ENCODE data around the gene PPM1A.

Gene PPM1A

GRCh38 chr14:60248697-60249318 is at the start of gene PPM1A:
TSS of gene PPM1A (plus strand) at chr14:60249221. CDS start at chr14:60282704, 33,483 bp downstream.
- DNase-seq: peak; percentile 97 to 98

- DNase-seq: no peak
These were observed 49.7 kb upstream of the PPM1A start for GRCh38 chr14:60199321-60199720.

- no peak for DNase-seq
These were observed 44.7 kb upstream of the PPM1A start for GRCh38 chr14:60204104-60204842.

GRCh38 chr14:60204843-60205774 is 43.9 kb upstream of the PPM1A start:
- no peak for DNase-seq

- no peak for DNase-seq
These were observed 42.8 kb upstream of the PPM1A start for GRCh38 chr14:60206249-60206670.

GRCh38 chr14:60206837-60207533 is 42.0 kb upstream of the PPM1A start:
- no peak for DNase-seq

- no peak for DNase-seq
These were observed 38.3 kb upstream of the PPM1A start for GRCh38 chr14:60210703-60211102.

- DNase-seq: no peak
These were observed 37.9 kb upstream of the PPM1A start for GRCh38 chr14:60211153-60211552.

- no peak for DNase-seq
These were observed 36.3 kb upstream of the PPM1A start for GRCh38 chr14:60212503-60213371.

- DNase-seq: no peak
These were observed 35.0 kb upstream of the PPM1A start for GRCh38 chr14:60214003-60214402.

GRCh38 chr14:60214415-60215126 is 34.5 kb upstream of the PPM1A start:
- no peak for DNase-seq

GRCh38 chr14:60215127-60215444 is 33.9 kb upstream of the PPM1A start:
- DNase-seq: no peak

- no peak for DNase-seq
These were observed 33.3 kb upstream of the PPM1A start for GRCh38 chr14:60215520-60216420.

GRCh38 chr14:60217713-60218112 is 31.3 kb upstream of the PPM1A start:
- no peak for DNase-seq

GRCh38 chr14:60220084-60220483 is 28.9 kb upstream of the PPM1A start:
- DNase-seq: peak in 1 of 2 donors; percentile 11

GRCh38 chr14:60220917-60221316 is 28.1 kb upstream of the PPM1A start:
- DNase-seq: no peak

GRCh38 chr14:60221457-60221856 is 27.6 kb upstream of the PPM1A start:
- no peak for DNase-seq

GRCh38 chr14:60222820-60223219 is 26.2 kb upstream of the PPM1A start:
- DNase-seq: no peak

- no peak for DNase-seq
These were observed 23.8 kb upstream of the PPM1A start for GRCh38 chr14:60225265-60225664.

GRCh38 chr14:60226298-60226697 is 22.7 kb upstream of the PPM1A start:
- DNase-seq: no peak

Measured in CD4-positive, alpha-beta T cell treated with Interleukin-4 for 1 hour (primary cell).